GM12872 (cell line): ENCODE results near the gene BOD1.

Experiments
- CTCF ChIP-seq: IDR thresholded peaks from 3 replicates; pipeline ENCODE4 v1.5.1; 2011; ENCODE audit warnings: low read depth, mild to moderate bottlenecking, low read length, moderate library complexity; ENCODE audit not compliant: insufficient read depth

Gene BOD1

GRCh38 chr5:173581408-173582215, 34.8 kb downstream of the BOD1 start:
- TF ChIP-seq CTCF, result peak; percentile 83

GRCh38 chr5:173578947-173579615, 37.4 kb downstream of the BOD1 start:
- TF ChIP-seq CTCF, result no peak

GRCh38 chr5:173577817-173578216, 38.6 kb downstream of the BOD1 start:
- no peak for TF ChIP-seq CTCF

GRCh38 chr5:173577166-173577565, 39.3 kb downstream of the BOD1 start:
- no peak for TF ChIP-seq CTCF

GRCh38 chr5:173575985-173576384, 40.5 kb downstream of the BOD1 start:
- TF ChIP-seq CTCF, result no peak

GRCh38 chr5:173574983-173575382, 41.5 kb downstream of the BOD1 start:
- no peak for TF ChIP-seq CTCF

- peak; percentile 92 for TF ChIP-seq CTCF
Measured at GRCh38 chr5:173573126-173573960, 43.1 kb downstream of the BOD1 start.
